Measurements from ENCODE around the gene KIF5A. TPM values are rescaled to one million over a fixed set of nuclear protein-coding genes. Genes with fewer than 3 reads are reported as not detected.
"Not testable (repeated sequence)": the region's sequence is repeated elsewhere in the genome, so short reads cannot be mapped to it uniquely, and the experiment has no call there.

KIF5A gene
- total RNA-seq, 1 experiment from 2014 or later = 0.30 TPM

DNA sequence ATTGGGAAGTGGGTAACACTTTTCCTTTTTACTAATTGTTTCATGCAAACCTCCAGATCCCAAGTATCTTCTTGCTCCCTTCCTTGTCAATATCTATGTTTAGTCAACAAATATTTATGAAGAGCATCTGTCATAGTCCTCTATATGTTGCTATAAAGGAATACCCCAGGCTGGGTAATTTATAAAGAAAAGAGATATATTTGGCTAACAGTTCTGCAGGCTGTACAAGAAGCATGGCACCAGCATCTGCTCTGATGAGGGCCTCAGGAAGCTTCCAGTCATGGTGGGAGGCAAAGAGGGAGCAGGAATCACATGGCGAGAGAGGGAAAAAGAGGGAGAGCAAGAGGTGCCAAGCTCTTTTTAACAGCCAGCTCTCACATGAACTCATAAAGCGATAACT lies 4.6 kb downstream of the KIF5A start:
- no peak for DNase-seq (ENCODE audit: low read depth)

DNA sequence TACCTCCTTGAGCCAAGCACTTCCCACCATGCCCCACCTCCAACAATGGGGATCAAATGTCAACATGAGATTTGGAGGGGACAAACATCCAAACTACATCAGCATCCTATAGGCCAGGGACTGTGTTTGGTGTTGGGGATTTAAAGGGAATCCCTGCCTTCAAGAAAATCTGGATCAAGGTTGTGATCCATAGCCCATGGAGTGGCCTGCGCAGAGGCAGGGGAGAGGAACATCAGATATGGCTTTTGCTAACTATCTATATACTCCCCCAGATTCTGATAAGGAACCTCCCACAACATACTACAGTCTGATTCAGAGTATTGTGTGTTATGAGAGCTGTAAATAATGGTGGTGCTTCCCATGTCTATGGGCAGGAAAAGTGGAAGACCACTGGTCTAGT lies 5.1 kb downstream of the KIF5A start:
- no peak for DNase-seq (ENCODE audit: low read depth)

DNA sequence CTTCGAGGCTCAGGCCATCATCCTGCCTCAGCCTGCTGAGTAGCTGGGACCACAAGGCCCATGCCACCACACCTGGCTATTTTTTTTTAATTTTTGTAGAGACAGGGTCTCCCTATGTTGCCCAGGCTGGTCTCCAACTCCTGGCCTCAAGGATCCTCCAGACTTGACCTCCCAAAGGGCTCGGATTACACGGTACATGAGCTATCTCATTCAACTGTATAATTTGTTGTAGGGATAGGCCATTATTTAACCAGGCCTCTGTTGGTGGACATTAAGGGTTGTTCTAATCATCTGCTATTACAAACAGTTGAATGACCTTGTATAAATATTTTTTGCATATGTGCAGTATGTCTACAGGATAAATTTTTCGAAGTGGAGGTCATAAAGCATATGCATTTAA lies 9.0 kb downstream of the KIF5A start:
- DNase-seq (ENCODE audit: low read depth) = no peak

DNA sequence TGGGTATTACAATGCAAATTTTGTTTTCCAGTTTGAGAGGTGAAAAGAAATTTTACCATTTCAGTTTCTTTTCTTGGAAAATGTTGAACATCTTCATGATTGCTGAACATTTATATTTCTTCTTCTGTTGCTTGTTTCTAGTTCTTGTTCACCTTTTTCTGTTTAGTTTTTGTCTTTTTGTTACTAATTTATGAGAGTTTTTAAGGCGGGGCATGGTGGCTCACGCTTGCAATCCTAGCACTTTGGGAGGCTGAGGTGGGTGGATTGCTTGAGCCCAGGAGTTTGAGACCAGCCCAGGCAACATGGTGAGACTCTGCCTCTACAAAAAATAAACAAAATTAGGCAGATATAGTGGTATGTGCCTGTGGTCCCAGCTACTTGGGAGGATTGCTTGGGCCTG lies 10.7 kb downstream of the KIF5A start:
- DNase-seq (ENCODE audit: low read depth) = no peak

DNA sequence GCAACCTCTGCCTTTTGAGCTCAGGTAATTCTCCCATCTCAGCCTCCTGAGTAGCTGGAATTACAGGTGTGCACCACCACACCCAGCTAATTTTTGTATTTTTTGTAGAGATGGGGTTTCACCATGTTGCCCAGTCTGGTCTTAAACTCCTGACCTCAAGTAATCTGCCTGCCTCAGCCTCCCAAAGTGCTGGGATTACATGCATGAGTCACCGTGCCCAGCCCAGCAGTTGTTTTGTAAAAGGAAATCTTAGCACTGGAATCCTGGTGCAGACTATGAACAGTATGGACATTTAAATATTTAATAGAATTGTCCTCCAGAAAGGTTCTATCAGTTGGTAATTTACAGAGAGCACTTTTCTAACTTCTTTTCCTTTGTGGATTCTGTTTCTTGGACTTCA lies 11.3 kb downstream of the KIF5A start:
- DNase-seq (ENCODE audit: low read depth) = peak; percentile 26

DNA sequence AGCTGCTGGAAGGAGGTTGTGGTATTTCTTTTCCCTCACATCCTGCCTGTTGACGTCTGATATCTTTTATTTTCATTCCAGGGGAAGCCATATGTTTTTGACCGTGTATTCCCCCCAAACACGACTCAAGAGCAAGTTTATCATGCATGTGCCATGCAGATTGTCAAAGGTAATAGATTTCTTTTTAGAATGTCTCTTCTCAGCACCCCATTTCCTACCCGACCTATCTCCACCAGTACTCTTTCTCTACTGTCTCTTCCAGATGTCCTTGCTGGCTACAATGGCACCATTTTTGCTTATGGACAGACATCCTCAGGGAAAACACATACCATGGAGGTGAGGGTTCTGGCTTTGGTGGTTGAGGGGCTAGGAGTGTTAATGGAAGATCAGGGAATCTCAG lies 13.5 kb downstream of the KIF5A start:
- DNase-seq (ENCODE audit: low read depth) = no peak

DNA sequence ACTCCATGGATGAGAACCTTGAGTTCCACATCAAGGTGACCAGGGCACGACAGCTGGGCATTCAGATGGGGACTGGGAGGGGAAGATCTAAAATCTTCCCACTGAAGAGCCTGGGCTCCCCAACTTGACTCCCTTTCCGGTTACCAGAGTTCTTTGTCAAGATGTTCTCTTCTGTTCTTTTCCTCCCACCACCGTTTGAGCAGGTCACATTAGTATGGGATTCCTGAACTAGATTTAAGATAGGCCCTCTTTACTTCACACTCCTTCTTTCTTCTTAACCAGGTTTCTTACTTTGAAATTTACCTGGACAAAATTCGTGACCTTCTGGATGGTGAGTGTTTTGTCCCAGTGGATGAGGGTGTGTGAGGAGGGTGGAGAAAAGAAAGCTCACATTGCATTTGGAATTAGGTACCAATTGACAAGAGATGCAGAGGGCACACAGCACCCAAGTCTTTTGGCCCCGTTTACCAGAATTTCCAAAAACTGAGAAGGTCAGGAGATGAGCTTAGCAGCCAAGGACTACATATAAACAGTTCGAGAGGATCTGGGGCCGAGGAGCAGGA lies 14.4 kb downstream of the KIF5A start:
- DNase-seq (ENCODE audit: low read depth) = no peak

DNA sequence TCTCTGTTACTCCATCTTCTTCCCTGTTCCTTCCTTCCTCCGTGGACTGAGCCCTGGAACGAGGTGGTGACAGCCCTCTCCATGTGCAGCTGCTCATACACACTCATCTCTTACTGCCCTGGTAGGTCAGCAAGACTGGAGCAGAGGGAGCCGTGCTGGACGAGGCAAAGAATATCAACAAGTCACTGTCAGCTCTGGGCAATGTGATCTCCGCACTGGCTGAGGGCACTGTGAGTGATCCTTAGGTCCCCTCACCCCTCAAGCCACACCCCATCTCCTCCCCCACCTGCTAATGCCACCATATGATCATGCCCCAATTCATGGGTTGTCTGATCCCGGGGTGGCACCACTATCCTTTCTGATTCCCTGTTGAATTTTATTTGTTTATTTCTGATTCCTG lies 19.0 kb downstream of the KIF5A start:
- DNase-seq (ENCODE audit: low read depth) = no peak

DNA sequence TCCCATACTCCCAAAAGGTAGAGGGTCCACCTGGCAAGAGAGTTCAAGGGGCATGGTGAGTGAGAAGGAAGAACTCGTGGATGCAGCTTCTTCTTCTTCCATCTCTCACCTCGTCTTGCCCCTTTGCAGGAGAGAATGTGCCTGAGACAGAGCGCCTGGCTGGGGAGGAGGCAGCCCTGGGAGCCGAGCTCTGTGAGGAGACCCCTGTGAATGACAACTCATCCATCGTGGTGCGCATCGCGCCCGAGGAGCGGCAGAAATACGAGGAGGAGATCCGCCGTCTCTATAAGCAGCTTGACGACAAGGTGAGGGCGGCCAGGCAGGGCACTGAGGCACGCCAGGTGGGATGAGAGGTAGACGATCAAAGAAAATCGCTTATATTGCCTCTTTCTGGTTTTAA lies 20.0 kb downstream of the KIF5A start:
- DNase-seq (ENCODE audit: low read depth) = no peak

DNA sequence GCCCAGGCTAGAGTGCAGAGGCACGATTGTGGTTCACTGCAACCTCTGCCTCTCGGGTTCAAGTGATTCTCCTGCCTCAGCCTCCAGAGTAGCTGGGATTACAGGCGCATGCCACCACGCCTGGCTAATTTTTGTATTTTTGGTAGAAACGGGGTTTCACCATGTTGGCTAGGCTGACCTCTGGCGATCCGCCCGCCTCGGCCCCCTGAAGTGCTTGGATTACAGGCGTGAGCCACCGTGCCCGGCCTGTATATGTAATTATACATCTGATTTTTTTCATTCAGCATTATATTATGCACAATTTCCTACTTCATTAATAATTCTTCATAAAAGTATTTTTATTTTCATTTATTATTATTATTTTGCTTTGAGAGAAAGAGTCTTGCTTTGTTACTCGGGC lies 20.6 kb downstream of the KIF5A start:
- DNase-seq (ENCODE audit: low read depth) = not testable (repeated sequence)

DNA sequence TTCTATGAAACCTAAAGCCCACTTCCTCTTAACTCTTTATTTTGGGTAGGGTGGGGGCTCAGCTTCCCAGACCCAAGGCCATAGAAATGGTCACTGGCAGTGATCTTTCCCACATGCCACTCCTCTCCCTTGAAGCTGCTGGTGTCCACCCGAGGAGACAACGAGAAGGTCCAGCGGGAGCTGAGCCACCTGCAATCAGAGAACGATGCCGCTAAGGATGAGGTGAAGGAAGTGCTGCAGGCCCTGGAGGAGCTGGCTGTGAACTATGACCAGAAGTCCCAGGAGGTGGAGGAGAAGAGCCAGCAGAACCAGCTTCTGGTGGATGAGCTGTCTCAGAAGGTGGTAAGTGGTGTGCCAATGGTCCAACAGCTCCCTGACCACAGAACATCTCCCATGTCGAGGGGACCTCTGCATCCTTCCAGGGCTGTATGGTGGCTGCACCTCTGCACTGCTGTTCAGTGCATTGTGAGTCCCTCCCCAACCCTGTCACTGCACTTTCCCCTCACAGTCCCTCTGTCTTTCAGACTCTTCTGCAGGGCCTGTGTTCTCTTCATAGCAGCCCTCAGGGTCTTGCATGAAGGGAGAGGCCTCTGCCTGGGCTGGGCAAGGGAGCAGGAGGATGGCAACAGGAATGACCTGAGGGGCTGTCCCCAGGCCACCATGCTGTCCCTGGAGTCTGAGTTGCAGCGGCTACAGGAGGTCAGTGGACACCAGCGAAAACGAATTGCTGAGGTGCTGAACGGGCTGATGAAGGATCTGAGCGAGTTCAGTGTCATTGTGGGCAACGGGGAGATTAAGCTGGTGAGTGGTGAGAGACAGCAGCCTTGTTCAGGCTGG lies 22.3 kb downstream of the KIF5A start:
- DNase-seq (ENCODE audit: low read depth) = no peak

DNA sequence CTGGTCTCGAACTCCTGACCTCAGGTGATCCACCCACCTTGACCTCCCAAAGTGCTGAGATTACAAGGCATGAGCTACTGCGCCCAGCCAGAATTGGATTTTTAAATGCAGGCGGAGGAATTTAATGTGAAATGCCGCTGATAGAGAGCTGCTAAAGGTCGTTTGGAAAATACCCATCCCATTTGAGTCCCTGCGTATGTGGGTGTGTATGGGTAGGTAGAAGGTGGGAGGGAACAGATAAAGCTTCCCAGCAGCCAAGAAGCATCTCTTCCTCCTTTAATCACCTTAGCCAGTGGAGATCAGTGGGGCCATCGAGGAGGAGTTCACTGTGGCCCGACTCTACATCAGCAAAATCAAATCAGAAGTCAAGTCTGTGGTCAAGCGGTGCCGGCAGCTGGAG lies 25.0 kb downstream of the KIF5A start:
- DNase-seq (ENCODE audit: low read depth) = no peak

DNA sequence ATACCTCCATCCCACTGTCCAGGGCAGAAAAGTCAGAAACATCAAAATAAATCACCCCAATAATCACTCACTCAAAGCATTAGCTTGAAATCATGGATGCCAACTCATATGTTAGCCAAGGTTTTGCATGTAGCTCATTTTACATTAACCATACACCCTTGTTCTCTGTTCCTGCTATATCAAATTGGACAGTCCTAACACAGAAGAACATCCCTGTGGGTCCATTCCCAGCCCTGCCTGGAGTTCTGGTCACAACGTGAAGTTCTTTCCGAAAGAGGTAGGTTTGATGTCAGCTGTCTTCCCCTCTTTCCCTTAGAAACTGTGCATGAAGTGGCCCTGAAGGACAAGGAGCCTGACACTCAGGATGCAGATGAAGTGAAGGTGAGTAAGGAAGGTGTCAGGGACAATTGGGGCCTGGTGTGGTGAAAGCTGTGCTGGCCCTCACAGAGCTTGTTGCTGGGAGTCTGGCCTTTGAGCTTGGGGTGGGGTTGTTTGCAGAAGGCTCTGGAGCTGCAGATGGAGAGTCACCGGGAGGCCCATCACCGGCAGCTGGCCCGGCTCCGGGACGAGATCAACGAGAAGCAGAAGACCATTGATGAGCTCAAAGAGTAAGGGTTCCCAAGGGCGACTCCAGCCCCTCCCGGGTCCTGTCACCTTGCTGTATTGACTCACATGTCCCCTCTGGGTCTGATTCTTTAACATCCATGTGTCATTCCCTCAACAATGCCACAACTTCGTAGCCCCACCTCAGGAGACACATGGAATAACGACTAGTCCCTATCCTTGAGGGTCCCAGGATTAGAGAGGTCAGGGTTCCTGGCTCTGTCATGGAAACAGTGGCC lies 26.1 kb downstream of the KIF5A start:
- no peak for DNase-seq (ENCODE audit: low read depth)

DNA sequence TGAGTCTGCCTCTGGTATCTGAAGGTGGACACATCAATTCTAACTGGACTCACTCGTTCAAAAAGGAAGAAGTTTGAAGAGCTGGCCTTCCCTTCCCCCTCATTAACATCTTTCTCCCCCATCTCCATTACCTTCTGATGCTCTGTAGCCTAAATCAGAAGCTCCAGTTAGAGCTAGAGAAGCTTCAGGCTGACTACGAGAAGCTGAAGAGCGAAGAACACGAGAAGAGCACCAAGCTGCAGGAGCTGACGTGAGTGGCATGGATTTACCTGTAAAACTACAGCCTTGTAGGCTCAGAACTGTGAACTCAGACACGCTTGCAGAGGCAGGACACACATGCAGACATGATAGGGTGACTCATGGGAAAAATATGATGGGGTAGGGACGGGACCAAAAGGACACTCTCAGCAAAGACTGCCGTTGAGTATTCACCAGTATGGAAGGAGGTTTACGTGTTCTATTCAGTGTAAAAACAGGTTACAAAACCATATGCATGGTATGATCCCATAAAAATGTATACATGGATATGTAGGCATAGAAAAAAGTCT lies 26.8 kb downstream of the KIF5A start:
- DNase-seq (ENCODE audit: low read depth) = peak; percentile 34

DNA sequence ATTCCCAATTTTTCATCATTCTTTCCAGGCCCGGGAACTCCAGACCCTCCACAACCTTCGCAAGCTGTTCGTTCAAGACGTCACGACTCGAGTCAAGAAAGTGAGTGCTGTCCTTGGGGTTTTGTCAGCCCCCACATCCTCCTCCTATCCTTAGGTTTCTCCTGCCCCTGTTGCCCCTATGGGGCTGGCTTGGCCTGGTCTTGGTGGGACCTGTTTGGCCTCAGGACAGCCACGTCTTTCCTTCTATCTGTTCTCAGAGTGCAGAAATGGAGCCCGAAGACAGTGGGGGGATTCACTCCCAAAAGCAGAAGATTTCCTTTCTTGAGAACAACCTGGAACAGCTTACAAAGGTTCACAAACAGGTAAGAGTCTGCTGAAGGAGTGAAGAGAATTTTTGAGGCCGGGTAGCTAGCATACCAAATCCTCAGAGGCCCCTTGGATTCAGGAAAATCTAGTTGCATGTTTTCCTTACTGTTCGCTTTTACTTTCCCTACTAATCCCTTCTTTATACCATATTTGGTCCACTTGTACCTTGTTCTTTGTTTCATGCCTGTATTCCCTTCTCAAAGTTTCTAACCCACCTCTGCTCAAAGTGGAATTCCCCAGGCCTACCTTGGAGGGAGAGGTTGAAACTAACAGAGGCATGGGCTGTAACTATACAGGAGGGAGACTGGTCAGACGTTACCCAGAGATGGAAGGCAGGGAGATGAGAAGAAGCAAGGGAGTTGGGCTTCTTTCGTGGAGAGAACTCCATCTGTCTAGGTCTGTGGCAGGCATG lies 28.3 kb downstream of the KIF5A start:
- DNase-seq (ENCODE audit: low read depth) = no peak

DNA sequence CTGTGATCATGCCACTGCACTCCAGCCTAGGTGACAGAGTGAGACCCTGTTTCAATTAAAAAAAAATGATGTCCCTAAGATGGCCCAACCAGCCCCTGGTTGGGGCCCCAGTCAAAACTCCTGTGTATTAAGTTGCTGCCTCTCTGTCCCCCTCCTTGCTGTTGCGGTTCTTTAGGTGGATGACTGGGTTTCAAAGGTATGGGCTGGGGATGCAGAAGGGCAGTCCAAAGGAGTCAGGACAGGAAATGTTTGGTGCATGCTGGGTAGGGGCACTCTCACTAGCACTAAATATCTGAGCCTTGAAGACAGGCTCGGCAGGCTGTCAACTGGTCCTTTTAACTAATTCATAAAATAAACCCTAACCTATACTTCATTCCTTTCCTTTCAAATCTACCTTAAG lies 29.2 kb downstream of the KIF5A start:
- DNase-seq (ENCODE audit: low read depth) = no peak

DNA sequence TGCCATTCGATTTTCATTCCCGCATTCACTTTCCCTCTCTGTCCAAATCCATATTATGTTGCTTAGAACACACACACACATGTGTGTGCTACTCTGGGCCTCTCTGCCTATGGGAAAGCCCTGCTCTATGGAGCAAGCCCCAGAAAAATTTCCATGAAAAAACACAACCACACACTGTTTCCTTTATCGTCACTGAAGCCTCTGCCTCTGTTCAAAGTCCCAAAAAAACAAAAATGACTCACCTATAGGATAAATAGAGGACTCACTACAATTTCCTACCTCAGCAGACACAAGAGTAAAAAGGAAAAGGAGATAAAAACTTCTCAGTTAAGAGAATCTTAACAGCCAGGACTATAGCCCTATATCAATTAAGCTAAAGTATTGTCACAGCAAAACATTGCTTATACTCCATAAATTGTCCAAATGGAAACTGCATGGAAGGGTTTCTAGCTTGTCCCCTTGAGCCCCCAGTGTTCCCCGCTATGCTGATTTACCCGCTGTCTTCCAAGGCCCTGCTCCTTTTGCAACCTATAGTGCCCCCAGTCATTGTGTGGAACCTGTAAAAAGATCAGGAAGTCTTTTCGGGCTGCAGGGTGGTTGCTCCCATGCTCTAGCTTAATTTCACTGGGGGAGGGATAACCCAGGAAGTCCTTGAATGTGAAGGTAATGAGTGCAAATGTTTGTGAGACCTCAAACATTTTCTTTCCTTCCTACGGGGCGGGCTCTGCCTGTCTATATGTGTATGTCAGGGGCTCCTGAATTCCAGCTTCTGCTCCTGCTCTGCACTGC lies 30.0 kb downstream of the KIF5A start:
- DNase-seq (ENCODE audit: low read depth) = no peak

DNA sequence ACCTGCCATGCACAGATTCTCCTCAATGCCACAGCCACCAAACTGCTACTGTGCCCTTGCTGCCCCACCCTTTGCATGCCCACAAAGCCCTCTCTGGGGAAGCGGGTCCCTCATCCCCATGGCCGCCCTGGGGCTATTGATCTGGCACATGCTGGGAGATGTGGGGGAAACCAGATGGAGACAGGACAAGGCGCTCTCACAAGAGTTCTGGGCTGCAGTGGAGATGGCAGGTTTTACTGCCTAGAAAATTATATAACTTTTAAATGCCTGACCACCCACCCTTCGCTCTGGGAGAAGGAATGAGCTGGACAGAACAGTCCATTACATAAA lies 30.6 kb downstream of the KIF5A start:
- no peak for DNase-seq (ENCODE audit: low read depth)

DNA sequence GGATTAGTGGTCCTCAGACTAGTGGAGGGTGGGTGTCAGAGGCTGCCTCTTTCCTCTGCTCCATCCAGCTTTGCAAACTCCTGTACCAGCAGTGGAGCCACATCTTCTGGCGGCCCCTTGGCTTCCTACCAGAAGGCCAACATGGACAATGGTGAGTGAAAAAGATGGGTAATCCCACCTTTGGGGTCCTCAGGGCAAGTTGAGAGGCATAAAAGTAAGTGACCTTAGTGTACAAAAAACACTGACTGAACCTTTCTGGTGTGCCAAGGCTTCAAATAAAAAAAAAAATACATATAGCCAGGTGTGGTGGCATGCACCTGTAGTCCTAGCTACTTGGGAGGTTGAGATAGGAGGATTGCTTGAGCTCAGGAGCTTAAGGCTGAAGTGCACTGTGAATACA lies 32.0 kb downstream of the KIF5A start:
- DNase-seq (ENCODE audit: low read depth) = no peak

DNA sequence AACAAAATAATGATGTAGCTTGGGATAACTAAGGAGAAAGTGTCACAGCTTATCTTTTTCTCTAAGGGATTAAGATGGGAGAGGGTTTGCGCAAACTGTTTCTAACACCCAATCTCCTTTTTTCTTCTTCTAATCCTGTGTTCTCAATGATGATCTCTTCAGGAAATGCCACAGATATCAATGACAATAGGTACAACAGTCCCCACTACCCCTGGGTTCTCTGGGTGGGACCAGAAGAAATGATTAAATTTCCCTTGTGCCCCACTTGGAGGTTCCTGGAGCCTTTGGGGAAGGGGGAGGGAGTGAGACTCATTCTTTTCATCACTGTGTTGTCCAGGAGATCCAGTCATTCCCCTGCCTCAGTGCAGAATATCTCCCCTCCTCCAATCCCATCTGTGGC lies 32.6 kb downstream of the KIF5A start:
- DNase-seq (ENCODE audit: low read depth) = no peak

All from M059J (cell line).